HCT116 (cell line): ENCODE data around the gene RNF212.

ENCODE experiments used
- CEBPB ChIP-seq: IDR thresholded peaks from 2 replicates; pipeline ENCODE4 v1.6.1; 2012; ENCODE audit warnings: low read depth
- EGR1 ChIP-seq: IDR thresholded peaks from 2 replicates; pipeline ENCODE4 v1.6.1; 2012; ENCODE audit warnings: low read depth
- EZH2 ChIP-seq: fragments of 200-600 bp; sonication (generic); IDR thresholded peaks from 2 replicates; pipeline ENCODE4 v1.6.1; 2017; ENCODE audit warnings: antibody characterized with exemption, mixed run types
- FOSL1 ChIP-seq: IDR thresholded peaks from 2 replicates; pipeline ENCODE4 v1.6.1; 2012; ENCODE audit warnings: low read depth
- POLR2A ChIP-seq: IDR thresholded peaks from 2 replicates; pipeline ENCODE4 v1.7.0; 2011; ENCODE audit warnings: borderline replicate concordance; ENCODE audit not compliant: insufficient read depth, insufficient read length; ENCODE audit errors: extremely low read depth
- POLR2AphosphoS5 ChIP-seq: IDR thresholded peaks from 2 replicates; pipeline ENCODE4 v1.6.1; 2011; ENCODE audit warnings: mild to moderate bottlenecking, low read depth, low read length, moderate library complexity
- RAD21 ChIP-seq: IDR thresholded peaks from 2 replicates; pipeline ENCODE4 v1.6.1; 2012; ENCODE audit warnings: low read depth, mild to moderate bottlenecking
- TCF7L2 ChIP-seq: IDR thresholded peaks from 2 replicates; pipeline ENCODE4 v1.7.0; 2011; ENCODE audit warnings: borderline replicate concordance, inconsistent platforms; ENCODE audit not compliant: insufficient read depth, insufficient read length; ENCODE audit errors: extremely low read depth
- ZNF274 ChIP-seq: fragments of 200-500 bp; sonication (Bioruptor generic); IDR thresholded peaks from 2 replicates; pipeline ENCODE4 v1.6.1; 2014; ENCODE audit warnings: mild to moderate bottlenecking, low read depth, low read length, inconsistent platforms
- TF ChIP-seq, protein P1 (sequence below), 3 experiments: fragments of 200-600 bp in 1 of 3; sonication (generic) in 1 of 3; IDR thresholded peaks in 2 of 3; conservative IDR thresholded peaks in 1 of 3; 2 replicates each; pipeline ENCODE4 v1.5.1; 2012 to 2017; ENCODE audit warnings: low read depth in 2 of 3, low read length in 2 of 3, antibody characterized with exemption in 1 of 3, borderline replicate concordance in 1 of 3, control low read depth in 1 of 3, mild to moderate bottlenecking in 1 of 3, mixed read lengths in 1 of 3, mixed run types in 1 of 3, moderate library complexity in 1 of 3; ENCODE audit not compliant: insufficient read depth in 1 of 3
- TF ChIP-seq, protein P2 (sequence below): IDR thresholded peaks from 2 replicates; pipeline ENCODE4 v1.6.1; 2012

DNA sequence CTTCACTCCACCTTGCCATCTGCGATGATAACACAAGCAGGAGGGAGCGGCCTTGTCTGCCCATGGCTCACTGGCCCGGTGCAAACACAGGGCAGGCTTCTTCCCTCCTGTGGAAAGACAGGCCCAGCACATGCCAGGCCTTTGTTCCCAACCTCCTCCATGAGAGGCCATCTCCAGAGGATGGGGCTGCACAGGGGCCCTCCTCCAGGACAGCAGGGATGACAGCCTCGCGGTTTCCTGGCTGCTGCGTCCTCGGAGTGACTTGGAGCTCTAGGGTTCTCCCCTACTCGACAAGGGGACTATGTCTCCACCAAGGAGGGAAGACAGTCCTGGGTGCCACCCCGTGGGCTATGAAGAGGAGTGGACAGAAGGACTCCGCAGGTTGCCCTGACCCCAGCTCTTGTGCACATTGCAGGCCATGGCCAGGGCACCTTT is 21.8 kb downstream of the RNF212 start:
- TF ChIP-seq, protein P1, sequence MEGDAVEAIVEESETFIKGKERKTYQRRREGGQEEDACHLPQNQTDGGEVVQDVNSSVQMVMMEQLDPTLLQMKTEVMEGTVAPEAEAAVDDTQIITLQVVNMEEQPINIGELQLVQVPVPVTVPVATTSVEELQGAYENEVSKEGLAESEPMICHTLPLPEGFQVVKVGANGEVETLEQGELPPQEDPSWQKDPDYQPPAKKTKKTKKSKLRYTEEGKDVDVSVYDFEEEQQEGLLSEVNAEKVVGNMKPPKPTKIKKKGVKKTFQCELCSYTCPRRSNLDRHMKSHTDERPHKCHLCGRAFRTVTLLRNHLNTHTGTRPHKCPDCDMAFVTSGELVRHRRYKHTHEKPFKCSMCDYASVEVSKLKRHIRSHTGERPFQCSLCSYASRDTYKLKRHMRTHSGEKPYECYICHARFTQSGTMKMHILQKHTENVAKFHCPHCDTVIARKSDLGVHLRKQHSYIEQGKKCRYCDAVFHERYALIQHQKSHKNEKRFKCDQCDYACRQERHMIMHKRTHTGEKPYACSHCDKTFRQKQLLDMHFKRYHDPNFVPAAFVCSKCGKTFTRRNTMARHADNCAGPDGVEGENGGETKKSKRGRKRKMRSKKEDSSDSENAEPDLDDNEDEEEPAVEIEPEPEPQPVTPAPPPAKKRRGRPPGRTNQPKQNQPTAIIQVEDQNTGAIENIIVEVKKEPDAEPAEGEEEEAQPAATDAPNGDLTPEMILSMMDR (IDR thresholded peaks at IDR 0.05 in 2 of 3, conservative IDR thresholded peaks at IDR 0.05 in 1 of 3; ENCODE audit: borderline replicate concordance in 1 of 3, insufficient read depth in 1 of 3, low read depth in 2 of 3, low read length in 2 of 3), result no peak
- no peak for TF ChIP-seq FOSL1
- TF ChIP-seq CEBPB, result no peak
- no peak for TF ChIP-seq TCF7L2
- no peak for TF ChIP-seq EZH2
- no peak for TF ChIP-seq POLR2A
- TF ChIP-seq RAD21, result no peak
- no peak for TF ChIP-seq POLR2AphosphoS5
- TF ChIP-seq ZNF274, result no peak
- TF ChIP-seq EGR1, result no peak
- TF ChIP-seq, protein P2, sequence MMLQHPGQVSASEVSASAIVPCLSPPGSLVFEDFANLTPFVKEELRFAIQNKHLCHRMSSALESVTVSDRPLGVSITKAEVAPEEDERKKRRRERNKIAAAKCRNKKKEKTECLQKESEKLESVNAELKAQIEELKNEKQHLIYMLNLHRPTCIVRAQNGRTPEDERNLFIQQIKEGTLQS, result no peak
